GM19099 (cell line): Measurements from ENCODE around the gene FAM72A.
"Not testable (repeated sequence)": the region's sequence is repeated elsewhere in the genome, so short reads cannot be mapped to it uniquely, and the experiment has no call there.

Source experiments
- POLR2A ChIP-seq: IDR thresholded peaks from 3 replicates; pipeline ENCODE4 v1.6.1; 2011; ENCODE audit warnings: low read depth; ENCODE audit not compliant: insufficient read length; ENCODE audit errors: extremely low read depth

Gene FAM72A

DNA sequence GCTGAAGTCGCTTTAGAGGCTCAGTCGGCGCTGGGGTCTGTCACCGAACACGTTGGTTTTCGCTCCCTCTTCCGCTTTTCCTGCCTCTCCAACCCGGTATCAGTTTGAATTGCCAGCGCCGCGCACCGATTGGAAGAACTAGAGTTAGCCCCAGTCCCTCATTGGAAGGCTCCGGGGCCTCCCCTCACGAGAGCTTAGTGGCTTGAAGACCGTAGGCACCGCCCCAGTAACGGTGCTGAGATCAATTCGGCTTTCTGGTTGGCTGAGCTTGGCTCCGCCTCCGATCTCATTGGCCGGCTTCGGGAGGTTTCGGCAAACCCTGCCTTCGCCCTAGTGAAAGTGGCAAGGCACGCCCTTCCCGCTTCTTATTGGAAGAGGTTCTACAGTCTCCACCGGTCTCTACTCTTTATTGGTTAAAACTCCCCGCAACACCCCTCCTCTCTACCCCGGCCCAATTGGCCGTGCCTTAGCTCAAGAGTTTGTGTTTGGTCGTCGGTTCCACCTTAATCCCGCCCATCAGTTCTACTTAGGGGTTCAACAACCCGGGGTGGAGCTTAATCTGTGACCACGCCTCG, at the start of gene FAM72A:
Gene FAM72A (minus strand): TSS at position 51 of the 575 bp plus-strand sequence. CDS start 814 bp downstream, outside the sequence.
- not testable (repeated sequence) for TF ChIP-seq POLR2A

GRCh38 chr1:206203364-206204158, 922 bp upstream of the FAM72A start, which contains the start of gene SRGAP2:
Gene SRGAP2 (plus strand): TSS chr1:206203541. CDS start chr1:206205971, 2,430 bp downstream.
- TF ChIP-seq POLR2A: not testable (repeated sequence)

DNA sequence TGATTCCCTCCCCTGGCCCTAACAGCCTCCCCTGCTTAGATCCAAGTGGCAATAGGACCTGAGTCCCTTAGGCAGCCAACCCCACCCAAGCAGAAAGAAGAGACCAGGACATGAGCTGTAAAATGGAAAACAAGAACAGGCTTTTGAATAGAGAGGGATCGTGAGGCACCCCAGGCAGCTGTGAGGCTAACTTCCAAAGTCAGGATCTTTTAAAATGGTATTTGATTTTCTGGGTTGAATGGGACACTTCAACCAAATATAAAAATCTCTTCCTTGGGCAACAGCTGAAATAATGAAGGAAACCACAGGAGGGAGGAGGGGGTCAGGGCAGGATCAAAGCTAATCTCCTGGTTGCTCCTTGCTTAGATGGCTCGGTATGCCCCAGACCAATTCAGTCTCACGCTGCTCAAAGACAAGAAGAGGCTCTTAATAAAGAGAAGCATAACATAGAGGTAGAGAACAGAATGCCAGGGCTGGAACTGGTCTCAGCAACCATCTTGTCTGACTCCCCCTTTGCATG, 56.8 kb downstream of the FAM72A start:
- TF ChIP-seq POLR2A: no peak

DNA sequence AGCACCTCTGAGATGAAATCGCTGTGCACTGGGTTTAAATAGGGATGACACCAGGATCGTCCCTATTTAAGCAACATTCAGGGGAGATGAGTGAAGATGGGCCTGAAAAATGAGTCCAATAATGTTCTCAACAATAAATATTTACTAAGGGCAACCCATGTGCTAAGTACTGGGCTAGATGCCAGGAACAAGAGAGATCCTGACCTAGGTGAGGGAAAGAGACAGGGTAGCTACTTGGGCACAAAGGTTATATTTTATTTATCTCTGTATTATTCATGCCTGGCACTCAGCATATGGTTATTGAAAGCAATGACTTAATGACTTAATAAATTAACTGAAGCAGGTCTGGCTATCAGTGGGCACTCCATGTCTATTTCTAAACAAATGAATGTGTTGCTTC, 58.0 kb downstream of the FAM72A start:
- no peak for TF ChIP-seq POLR2A

DNA sequence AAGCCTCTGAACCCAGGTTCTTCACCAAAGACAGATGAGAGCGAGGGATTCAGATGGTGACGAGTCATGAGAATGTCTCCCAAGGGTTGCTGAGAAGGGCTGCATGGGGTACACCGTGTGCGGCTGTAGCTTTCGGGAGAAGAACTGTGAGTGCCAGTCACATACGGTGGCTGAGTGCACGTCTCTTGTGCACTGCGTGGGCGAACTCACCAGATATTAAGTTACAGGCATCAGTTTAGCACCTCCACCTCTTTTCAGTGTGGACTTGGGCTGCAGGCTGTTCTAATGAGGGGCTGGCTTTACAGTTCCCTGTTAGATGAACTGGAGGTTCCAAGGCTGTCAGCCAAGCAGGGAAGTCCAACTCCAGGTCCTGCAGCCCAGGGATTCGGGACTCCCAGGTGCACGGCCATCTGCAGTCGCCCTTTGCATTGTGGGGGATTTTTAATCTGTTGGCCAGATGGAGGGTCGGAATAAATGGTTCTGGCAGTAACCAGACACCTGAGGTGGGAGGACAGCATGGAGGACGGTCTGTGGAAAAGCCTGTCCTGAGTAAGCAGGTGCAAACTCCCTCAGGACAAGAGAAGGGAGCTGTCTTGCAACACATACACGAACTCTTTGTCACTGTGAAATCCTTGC, 59.0 kb downstream of the FAM72A start:
- TF ChIP-seq POLR2A: no peak

DNA sequence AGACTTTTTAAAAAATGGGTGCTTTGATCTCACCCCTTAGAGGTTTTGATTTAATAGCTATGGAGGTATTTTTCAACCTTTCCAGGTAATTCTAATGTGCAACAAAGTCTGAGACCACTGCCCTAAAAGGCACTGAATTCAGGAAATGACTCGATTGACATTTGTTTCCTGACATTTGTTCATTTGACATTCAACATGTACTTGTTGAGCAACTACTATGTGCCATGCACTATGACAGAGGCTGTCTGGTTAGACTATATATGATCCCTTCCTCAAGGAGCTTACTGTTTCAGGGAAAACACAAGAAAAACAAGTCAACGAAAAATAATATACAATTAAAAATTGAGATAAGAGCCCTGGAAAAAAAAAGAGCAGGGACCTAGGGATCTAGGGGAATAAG, 59.9 kb downstream of the FAM72A start:
- TF ChIP-seq POLR2A: no peak

- no peak for TF ChIP-seq POLR2A
Observed at GRCh38 chr1:206142011-206142410, 60.6 kb downstream of the FAM72A start.

- TF ChIP-seq POLR2A: no peak
Observed at GRCh38 chr1:206136241-206136640, 66.4 kb downstream of the FAM72A start.
